ENCODE data around the gene ASIC4.

The ASIC4 gene

DNA sequence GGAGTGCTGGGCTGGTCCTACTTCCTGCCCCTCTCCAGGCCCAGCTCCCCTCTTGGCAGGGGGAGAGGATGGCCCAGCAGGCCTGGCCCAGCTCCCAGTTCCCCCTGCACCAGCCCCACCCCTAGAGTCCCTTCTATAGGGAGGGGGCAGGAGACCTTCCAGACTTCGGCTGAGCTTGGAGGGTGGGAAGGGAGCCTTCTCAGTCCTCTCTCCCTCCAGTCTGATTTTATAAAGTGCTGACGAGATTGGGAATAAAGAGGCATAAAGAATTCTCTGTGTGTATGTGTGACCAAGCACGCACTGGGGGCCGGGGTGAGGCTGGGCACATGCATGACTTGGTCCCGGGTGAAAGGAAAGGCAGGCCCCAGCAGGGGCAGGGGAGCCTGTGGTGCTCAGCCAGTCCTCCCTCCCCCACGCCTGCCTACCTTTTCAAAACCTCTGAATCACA lies 24.2 kb downstream of the ASIC4 start:
- TF ChIP-seq, protein P1, sequence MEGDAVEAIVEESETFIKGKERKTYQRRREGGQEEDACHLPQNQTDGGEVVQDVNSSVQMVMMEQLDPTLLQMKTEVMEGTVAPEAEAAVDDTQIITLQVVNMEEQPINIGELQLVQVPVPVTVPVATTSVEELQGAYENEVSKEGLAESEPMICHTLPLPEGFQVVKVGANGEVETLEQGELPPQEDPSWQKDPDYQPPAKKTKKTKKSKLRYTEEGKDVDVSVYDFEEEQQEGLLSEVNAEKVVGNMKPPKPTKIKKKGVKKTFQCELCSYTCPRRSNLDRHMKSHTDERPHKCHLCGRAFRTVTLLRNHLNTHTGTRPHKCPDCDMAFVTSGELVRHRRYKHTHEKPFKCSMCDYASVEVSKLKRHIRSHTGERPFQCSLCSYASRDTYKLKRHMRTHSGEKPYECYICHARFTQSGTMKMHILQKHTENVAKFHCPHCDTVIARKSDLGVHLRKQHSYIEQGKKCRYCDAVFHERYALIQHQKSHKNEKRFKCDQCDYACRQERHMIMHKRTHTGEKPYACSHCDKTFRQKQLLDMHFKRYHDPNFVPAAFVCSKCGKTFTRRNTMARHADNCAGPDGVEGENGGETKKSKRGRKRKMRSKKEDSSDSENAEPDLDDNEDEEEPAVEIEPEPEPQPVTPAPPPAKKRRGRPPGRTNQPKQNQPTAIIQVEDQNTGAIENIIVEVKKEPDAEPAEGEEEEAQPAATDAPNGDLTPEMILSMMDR (conservative IDR thresholded peaks at IDR 0.05; ENCODE audit: low read depth, low read length) = no peak
- no peak overlapping the region for H3K4me3 ChIP-seq (ENCODE audit: low read length)
- DNase-seq (ENCODE audit: low read depth) = no peak

DNA sequence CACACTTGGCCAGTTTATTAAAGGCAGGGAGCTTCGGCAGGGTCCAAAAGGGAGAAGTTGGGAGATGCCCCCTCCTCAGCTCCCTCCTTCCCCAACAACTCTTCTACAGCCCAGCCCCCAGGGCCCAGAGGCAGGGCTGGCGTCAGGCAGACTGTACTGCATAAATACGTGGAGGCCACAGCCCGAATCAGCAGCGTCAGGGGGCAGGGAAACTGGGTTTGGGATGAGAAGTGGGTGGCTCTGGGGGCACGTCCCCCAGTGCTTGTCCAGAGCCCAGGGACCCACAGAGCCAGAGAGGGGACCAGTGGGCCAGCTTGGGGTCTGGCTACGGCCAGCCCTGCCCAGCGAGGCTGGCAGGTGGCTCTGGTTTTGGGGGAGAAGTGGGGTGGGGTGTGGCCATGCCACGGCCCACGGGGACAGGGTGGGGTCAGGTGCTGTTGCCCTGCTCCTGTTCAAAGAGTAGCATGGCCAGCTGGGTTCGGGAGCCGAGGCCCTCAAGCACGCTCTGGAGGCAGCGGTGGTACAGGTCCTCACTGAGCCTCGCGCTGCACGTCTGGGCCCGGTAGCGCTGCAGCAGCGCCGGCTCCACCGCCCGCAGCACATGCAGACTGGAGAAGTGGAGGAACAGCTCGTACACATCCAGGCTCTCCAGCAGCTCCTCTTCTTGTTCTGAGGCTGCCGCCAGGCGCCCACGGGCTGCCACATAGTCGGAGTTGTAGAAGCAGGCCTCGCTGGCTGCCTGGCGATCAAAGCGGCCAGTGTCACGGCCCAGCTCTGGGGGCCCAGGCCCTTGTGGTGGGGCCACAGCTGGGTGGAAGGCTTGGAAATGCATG lies 24.9 kb downstream of the ASIC4 start:
- no peak overlapping the region for H3K4me3 ChIP-seq (ENCODE audit: low read length)
- DNase-seq (ENCODE audit: low read depth) = no peak
- TF ChIP-seq, protein P1 (conservative IDR thresholded peaks at IDR 0.05; ENCODE audit: low read depth, low read length) = no peak

DNA sequence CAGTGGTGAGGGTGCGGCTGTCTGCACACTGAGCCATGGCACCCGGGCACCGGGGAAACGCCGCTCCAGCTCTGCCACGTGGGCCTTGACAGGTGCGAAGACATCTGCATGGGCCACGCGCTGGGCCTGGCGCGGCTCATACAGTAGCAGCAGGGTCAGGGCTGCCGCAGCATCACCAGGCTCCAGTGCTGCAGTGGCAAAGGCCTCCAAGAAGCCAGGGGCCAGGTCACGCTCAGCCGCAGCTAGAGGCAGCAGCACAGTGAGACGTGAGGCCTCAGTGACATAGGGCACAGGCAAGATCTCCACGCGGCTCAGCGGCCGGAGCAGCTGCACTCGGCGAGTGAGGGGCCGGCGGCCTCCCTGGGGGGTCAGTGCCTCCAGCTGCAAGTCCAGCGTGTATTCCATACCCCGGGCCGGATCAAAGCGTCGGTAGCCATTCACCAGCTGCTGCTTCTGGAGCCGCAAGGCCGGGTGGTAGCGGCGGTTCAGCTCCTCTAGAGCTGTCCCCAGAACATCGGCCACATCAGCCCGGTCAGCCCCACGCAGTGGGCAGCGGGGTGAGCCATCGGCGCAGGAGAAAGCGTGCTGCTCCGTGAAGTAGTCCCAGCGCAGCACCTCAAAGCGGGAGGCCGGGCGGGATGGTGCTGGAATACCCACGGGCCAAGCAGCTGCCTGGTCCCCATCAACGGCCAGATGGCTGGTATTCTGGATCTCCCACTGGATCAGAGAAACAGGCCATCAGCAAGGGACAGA lies 25.8 kb downstream of the ASIC4 start:
- no peak overlapping the region for H3K4me3 ChIP-seq (ENCODE audit: low read length)
- DNase-seq (ENCODE audit: low read depth) = no peak
- TF ChIP-seq, protein P1 (conservative IDR thresholded peaks at IDR 0.05; ENCODE audit: low read depth, low read length) = no peak

DNA sequence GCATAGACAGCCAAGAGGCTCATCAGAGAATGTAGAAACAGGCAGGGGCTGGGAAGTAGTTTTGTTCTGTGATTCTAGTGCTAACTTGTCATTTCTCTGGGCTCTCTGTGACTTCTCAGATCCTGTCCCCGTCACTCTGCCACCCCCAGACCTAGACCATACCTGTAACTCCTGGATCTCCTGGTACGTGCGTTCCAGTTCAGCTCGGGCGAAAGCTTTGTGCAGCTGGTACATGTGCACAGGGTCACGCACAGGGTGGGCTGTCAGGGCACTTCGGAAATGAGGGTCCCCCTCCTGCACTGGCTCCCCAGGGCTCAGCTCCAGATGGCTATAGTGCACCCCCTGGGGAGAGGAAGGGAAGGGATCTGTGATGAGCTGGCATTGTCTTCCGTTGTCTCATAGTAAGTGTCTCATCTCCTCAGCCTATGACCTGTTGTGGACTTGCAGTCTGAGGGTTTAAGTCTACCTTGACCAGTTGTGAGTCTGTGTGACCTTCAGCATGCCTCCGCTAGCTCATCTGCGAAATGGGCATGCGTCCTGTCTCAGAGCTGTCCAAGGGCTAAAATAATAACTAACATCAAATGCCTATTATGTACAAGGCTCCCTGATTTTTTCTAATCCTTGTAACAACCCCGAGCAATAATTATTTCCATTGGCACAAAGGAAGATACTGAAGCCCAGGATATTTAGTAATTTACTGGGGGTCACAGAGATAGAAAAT lies 26.7 kb downstream of the ASIC4 start:
- no peak for DNase-seq (ENCODE audit: low read depth)
- TF ChIP-seq, protein P1 (conservative IDR thresholded peaks at IDR 0.05; ENCODE audit: low read depth, low read length) = no peak
- H3K4me3 ChIP-seq (ENCODE audit: low read length) = no peak overlapping the region

DNA sequence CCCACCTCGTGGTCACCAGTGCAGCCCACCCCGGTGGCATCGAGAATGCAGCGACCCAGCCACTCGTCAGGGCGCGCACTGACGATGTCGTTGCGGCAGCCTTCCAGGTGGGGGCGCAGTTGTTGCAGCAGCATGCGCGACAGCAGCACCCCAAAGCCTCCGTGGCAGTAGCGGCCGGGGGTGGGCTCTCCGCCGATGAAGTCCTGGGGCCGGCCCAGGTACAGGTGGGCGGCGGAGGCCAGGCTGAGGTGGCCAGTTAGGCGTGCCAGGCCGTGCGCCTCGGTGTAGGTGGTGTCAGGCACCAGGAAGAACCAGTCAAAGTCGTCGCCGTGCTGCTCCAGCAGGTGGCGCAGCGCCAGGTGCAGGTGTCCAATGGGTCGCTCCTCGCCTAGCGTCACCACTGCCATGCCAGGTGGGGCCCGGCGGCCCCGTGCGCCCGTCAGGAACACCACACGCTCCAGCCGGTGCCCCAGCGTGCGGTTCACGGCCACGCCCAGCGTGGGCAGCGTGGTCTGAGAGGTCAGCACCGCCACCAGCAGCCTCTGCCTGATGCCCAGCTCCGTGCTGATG lies 27.4 kb downstream of the ASIC4 start:
- no peak for DNase-seq (ENCODE audit: low read depth)
- TF ChIP-seq, protein P1 (conservative IDR thresholded peaks at IDR 0.05; ENCODE audit: low read depth, low read length) = peak; percentile 87
- peak overlapping the region; percentile 82 for H3K4me3 ChIP-seq (ENCODE audit: low read length)

DNA sequence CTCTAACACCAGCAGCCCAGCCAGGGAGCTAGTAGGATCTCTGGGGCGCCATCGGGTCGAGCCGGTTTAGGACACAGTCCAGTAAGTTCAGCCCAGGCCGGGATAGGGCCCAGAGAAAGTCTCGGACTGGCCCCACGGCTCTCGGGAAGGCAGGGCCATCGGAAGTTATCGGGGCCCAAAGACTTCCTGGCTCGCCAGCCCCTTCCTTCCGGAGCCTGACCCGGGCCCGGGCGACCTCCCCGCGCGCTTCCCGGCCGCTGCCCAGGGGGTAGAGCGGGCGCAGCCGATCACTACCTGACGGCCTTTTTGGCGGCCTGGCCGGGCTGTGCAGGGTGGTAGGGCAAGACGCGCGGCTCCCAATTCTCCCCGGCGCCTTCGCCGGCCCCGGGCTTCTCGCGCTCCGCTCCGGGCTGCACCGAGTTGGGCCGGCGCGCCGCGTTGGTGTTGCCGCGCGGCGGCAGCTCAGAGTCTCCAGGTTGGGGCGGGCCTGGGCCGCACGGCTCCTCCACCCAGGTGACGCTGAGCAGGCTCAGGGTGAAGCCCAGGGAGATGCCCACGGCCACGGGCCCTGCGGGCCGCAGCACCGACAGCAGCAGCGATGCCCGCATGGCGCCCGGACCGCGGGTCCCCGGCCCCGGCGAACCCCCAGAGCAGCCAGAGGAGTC lies 28.8 kb downstream of the ASIC4 start:
- no peak for DNase-seq (ENCODE audit: low read depth)

More for the DNA sequence above, 28.8 kb downstream of the ASIC4 start:
- H3K4me3 ChIP-seq (ENCODE audit: low read length) = peak overlapping the region; percentile 82
- TF ChIP-seq, protein P1 (conservative IDR thresholded peaks at IDR 0.05; ENCODE audit: low read depth, low read length) = no peak
